Measurements from ENCODE around the gene CBR3. TPM values are rescaled to one million over a fixed set of nuclear protein-coding genes. Genes with fewer than 3 reads are reported as not detected.

CBR3 gene
- total and polyA plus RNA-seq, 2 of the 13 experiments (the other 11 are each of a cell fraction or from before 2014, with no cell fraction given), result not detected

DNA sequence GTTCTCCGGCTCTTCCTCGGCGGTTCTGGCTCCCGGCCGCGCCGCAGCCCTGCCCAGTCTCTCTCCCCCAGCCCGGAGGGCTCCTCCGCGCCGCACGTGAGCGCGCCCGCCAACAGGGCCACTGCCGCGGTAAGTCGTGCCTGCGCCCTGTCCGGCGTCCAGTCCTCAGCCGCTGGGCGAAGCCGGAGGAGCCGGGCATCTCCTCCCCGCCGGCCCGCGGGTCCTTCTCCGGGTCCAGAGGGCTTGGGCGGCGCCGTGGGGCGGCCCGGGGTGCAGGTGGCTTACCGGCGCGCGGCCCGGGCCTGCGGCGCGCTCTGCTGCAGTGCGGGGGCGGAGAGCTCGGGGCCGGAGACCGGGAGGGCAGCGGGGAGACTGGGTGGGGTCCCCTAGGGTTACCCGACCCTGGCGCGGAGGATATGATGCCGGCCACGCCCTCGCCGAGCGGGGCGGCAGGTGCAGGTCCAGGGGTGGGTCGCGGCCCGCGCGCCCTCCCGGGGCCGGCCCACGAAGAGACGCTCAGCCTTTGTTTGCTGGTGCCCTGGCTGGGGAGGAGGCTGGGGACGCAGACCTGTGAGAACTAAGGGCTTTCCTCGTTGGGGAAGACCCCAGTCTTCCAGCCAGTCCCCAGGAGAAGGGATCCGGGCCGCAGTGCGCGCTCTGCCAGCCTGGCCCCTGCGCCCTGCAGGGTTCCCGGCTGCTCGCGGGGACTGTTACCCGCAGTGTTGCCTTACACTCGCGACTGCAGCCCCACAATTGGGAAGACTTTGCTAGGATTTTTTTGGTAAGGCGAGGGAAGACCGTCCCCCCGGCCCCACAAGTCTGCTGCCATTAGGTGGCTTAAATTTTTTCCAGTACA, 22.2 kb downstream of the CBR3 start, which contains the start of gene DOP1B (continued):
- TF ChIP-seq, protein P1, sequence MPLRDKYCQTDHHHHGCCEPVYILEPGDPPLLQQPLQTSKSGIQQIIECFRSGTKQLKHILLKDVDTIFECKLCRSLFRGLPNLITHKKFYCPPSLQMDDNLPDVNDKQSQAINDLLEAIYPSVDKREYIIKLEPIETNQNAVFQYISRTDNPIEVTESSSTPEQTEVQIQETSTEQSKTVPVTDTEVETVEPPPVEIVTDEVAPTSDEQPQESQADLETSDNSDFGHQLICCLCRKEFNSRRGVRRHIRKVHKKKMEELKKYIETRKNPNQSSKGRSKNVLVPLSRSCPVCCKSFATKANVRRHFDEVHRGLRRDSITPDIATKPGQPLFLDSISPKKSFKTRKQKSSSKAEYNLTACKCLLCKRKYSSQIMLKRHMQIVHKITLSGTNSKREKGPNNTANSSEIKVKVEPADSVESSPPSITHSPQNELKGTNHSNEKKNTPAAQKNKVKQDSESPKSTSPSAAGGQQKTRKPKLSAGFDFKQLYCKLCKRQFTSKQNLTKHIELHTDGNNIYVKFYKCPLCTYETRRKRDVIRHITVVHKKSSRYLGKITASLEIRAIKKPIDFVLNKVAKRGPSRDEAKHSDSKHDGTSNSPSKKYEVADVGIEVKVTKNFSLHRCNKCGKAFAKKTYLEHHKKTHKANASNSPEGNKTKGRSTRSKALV (CRISPR knock-in tag; IDR thresholded peaks at IDR 0.05), result peak; percentile 68; the same call in 1 of the 2 replicates
- TF ChIP-seq ATF7 (IDR thresholded peaks at IDR 0.05) (no peak), ATF7 (CRISPR knock-in tag; IDR thresholded peaks at IDR 0.05) (no peak), PAX8 (CRISPR knock-in tag; IDR thresholded peaks at IDR 0.05; ENCODE audit: borderline replicate concordance) (0 out of 2 replicates have a peak, but pooled peaks have one; percentile 12), ZFX (CRISPR knock-in tag; IDR thresholded peaks at IDR 0.05; ENCODE audit: low read depth) (peak; percentile 71), FOXO1 (CRISPR knock-in tag; IDR thresholded peaks at IDR 0.05) (no peak), KLF15 (CRISPR knock-in tag; IDR thresholded peaks at IDR 0.05; ENCODE audit: borderline replicate concordance) (no peak), PHF8 (CRISPR knock-in tag; IDR thresholded peaks at IDR 0.05) (peak; percentile 59), ZNF44 (CRISPR knock-in tag; IDR thresholded peaks at IDR 0.05) (no peak), ZNF841 (CRISPR knock-in tag; IDR thresholded peaks at IDR 0.05; ENCODE audit: borderline replicate concordance) (no peak), ATAD3A (CRISPR knock-in tag; IDR thresholded peaks at IDR 0.05) (no peak), RARG (CRISPR knock-in tag; IDR thresholded peaks at IDR 0.05; ENCODE audit: low read depth) (no peak), ZC3H13 (CRISPR knock-in tag; IDR thresholded peaks at IDR 0.05) (0 out of 2 replicates have a peak, but pooled peaks have one; percentile 58), ZNF766 (CRISPR knock-in tag; IDR thresholded peaks at IDR 0.05; ENCODE audit: borderline replicate concordance) (no peak), MTA3 (CRISPR knock-in tag; IDR thresholded peaks at IDR 0.05) (no peak), ZKSCAN8 (CRISPR knock-in tag; IDR thresholded peaks at IDR 0.05; ENCODE audit: borderline replicate concordance) (no peak), ZNF17 (CRISPR knock-in tag; IDR thresholded peaks at IDR 0.05) (no peak), ZNF12 (CRISPR knock-in tag; IDR thresholded peaks at IDR 0.05) (no peak), ZMYM4 (CRISPR knock-in tag; IDR thresholded peaks at IDR 0.05) (no peak)
- TF ChIP-seq, protein P2, sequence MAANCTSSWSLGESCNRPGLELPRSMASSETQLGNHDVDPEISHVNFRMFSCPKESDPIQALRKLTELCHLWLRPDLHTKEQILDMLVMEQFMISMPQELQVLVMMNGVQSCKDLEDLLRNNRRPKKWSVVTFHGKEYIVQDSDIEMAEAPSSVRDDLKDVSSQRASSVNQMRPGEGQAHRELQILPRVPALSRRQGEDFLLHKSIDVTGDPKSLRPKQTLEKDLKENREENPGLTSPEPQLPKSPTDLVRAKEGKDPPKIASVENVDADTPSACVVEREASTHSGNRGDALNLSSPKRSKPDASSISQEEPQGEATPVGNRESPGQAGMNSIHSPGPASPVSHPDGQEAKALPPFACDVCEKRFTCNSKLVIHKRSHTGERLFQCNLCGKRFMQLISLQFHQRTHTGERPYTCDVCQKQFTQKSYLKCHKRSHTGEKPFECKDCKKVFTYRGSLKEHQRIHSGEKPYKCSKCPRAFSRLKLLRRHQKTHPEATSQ (CRISPR knock-in tag; IDR thresholded peaks at IDR 0.05; ENCODE audit: borderline replicate concordance), result no peak
- TF ChIP-seq, protein P3, sequence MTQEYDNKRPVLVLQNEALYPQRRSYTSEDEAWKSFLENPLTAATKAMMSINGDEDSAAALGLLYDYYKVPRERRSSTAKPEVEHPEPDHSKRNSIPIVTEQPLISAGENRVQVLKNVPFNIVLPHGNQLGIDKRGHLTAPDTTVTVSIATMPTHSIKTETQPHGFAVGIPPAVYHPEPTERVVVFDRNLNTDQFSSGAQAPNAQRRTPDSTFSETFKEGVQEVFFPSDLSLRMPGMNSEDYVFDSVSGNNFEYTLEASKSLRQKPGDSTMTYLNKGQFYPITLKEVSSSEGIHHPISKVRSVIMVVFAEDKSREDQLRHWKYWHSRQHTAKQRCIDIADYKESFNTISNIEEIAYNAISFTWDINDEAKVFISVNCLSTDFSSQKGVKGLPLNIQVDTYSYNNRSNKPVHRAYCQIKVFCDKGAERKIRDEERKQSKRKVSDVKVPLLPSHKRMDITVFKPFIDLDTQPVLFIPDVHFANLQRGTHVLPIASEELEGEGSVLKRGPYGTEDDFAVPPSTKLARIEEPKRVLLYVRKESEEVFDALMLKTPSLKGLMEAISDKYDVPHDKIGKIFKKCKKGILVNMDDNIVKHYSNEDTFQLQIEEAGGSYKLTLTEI (CRISPR knock-in tag; conservative IDR thresholded peaks at IDR 0.05), result no peak
- TF ChIP-seq, protein P4, sequence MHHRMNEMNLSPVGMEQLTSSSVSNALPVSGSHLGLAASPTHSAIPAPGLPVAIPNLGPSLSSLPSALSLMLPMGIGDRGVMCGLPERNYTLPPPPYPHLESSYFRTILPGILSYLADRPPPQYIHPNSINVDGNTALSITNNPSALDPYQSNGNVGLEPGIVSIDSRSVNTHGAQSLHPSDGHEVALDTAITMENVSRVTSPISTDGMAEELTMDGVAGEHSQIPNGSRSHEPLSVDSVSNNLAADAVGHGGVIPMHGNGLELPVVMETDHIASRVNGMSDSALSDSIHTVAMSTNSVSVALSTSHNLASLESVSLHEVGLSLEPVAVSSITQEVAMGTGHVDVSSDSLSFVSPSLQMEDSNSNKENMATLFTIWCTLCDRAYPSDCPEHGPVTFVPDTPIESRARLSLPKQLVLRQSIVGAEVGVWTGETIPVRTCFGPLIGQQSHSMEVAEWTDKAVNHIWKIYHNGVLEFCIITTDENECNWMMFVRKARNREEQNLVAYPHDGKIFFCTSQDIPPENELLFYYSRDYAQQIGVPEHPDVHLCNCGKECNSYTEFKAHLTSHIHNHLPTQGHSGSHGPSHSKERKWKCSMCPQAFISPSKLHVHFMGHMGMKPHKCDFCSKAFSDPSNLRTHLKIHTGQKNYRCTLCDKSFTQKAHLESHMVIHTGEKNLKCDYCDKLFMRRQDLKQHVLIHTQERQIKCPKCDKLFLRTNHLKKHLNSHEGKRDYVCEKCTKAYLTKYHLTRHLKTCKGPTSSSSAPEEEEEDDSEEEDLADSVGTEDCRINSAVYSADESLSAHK (CRISPR knock-in tag; IDR thresholded peaks at IDR 0.05; ENCODE audit: borderline replicate concordance), result no peak
